ENCODE data around the gene TMEM119.
"Not testable (repeated sequence)": the region's sequence is repeated elsewhere in the genome, so short reads cannot be mapped to it uniquely, and the experiment has no call there.

TMEM119 gene

DNA sequence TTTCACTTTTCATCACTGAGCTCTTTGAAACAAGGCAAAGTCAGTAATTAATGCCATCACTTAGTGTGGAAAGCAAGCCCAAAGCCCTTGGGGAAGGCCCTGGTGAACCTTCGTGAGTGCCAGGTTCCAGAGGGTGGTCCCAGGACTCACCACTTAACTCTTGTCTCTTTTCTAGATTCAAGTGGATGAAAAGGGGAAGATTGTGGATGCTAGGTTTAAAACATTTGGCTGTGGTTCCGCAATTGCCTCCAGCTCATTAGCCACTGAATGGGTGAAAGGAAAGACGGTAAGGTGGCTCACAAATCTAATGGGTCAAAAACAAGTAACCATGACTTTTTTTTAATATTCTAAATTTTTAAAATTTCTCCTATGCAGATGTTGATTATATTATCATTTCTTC lies 32.7 kb downstream of the TMEM119 start:
- DNase-seq (ENCODE audit: low spot score): no peak

DNA sequence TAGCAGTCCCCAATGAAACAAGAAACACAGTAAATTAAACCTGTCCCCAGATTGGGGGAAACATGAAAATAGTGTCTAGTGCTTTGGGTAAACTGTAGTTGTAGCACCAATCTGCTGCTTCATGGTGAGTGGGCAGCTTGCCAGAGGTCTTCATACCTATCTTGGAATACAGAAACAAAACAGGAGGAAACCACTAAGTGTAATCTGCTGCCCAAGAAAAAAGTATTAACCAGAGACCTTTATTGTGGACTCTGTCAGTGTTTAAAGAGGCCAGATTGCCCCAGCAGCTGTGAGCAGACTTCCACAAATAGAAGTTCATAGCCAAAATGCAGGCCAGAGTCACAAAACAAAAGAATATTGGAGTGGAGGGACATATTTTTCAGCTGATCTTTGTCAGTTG lies 33.2 kb downstream of the TMEM119 start:
- no peak for DNase-seq (ENCODE audit: low spot score)

- no peak for DNase-seq (ENCODE audit: low spot score)
These were observed 34.1 kb downstream of the TMEM119 start for GRCh38 chr12:108563804-108564151.

GRCh38 chr12:108563136-108563803 lies 34.6 kb downstream of the TMEM119 start:
- peak; percentile 89 for DNase-seq (ENCODE audit: low spot score)

- DNase-seq (ENCODE audit: low spot score): peak; percentile 99
These were observed 35.3 kb downstream of the TMEM119 start, which contains the start of gene ISCU for GRCh38 chr12:108562348-108563135. ISCU (plus strand) TSS chr12:108562596; CDS start chr12:108562623, 27 bp downstream.

DNA sequence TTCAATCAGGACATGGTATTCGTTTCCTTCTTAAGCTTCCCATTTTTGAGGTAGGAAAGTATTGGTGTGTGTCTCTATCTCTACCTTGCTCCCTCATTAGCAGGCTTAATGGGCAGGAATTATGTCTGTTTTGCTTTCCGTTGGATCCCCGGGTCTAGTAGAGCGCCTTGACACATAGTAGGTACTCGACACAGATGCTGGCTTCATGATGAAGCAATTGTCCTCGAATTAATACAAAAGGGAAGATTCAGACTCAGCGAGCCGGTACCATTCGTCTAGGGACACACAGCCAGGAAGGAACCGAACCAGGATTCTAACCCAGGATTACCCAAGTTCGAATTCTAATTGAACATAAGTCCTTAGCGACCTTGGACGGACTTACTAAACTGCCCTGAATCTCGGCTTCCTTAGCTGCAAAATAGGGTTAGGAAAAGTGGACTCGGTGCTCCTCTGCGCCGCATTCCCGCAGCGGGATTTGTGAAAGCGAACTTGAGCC lies 36.0 kb downstream of the TMEM119 start:
- no peak for DNase-seq (ENCODE audit: low spot score)

- DNase-seq (ENCODE audit: low spot score): peak; percentile 96
These were observed 36.8 kb downstream of the TMEM119 start, which contains the start of gene SART3 for GRCh38 chr12:108560752-108561719. SART3 (minus strand) TSS chr12:108561173; CDS start chr12:108561154, 19 bp downstream.

GRCh38 chr12:108560321-108560721 lies 37.6 kb downstream of the TMEM119 start:
- DNase-seq (ENCODE audit: low spot score): no peak

- no peak for DNase-seq (ENCODE audit: low spot score)
These were observed 38.1 kb downstream of the TMEM119 start for GRCh38 chr12:108559748-108560147.

DNA sequence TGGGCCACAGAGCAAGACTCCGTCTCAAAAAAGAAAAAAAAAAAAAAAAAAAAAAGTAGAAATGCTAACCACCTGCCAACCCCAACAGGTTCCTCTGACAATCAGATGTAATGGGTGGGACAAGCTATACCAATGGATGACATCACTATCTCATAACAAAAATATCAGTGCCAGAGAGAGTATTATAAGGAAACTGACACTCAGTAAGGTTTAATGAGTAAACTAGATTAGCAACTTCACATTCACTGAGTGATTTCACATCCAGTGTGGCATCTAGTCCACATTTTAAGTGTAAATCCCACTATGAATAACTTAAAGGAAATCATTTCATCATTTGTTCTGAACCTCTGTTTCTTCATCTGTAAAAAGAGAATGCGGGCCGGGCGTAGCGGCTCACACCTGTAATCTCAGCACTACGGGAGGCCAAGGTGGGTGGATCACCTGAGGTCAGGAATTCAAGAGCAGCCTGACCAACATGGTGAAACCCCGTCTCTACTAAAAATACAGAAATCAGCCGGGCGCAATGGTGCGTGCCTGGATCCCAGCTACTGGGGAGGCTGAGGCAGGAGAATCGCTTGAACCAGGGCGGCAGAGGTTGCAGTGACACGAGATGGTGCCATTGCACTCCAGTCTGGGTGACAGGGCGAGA lies 38.8 kb downstream of the TMEM119 start:
- DNase-seq (ENCODE audit: low spot score): no peak

DNA sequence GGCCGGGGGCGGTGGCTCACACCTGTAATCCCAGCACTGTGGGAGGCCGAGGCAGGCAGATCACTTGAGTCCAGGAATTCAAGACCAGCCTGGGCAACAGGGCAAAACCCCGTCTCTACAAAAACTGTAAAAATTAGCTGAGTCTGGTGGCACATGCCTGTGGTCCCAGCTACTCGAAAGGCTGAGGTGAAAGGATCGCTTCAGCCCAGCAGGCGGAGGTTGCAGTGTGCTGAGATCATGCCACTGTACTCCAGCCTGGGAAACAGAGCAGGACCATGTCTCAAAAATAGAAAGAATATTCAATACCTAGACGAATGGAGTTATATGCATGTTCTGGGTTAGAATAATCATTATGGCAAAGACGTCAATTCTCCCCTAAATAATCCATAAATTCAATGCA lies 42.5 kb downstream of the TMEM119 start:
- not testable (repeated sequence) for DNase-seq (ENCODE audit: low spot score)

DNA sequence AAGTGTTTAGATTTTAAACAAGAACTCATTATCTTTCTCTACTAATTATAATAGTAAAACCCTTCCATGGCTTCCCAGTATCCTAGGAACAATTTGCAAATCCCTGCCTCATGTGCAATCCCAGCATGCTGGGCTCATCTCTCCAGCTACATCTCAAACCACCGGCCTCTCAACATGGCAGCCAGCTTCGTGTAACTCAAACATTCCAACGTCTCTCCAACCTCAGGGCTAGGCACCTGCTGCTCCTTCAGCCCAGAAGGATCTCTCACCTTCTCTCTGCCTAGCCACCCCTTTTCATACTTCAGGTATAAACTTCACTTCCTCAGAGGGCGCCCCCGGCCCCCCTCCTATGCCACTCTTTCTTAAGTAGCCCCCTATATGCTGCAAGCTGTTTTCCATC lies 44.1 kb downstream of the TMEM119 start:
- no peak for DNase-seq (ENCODE audit: low spot score)

DNA sequence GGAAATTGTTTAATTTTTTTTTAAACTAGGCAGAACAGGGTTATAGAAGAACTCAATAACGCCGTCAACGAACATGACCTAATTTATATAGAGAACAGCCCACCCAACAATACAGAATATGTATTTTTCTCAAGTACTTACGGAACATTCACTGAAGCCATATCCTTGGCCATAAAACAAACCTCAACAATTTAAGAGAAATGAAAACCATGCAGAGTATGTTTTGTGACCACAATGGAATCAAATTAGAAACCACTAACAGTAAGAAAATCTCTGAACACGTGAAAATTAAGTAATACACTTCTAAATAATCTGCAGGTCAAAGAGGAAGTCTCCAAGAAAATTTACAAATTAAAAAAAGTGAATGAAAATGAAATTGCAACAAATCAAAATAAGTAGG lies 46.3 kb downstream of the TMEM119 start:
- no peak for DNase-seq (ENCODE audit: low spot score)

- DNase-seq (ENCODE audit: low spot score): no peak
These were observed 48.8 kb downstream of the TMEM119 start for GRCh38 chr12:108548954-108549521.

DNA sequence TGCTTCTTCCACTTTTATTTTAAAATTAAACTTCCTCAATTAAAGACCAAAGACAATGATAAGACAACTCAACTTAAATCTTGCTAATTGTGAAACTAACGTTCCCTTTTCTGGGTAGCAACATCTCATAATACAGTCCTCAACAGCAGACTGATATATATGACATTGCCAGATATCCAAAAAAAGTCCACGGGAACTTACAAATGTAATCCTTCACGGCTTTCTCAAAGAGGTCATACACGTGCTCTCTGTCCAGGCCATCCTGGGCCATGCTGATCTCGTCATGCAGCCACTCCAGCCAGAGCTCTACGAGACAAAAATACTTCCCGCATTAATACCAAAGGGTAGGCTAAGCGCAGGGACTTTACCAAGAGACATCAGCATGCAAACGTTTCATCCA lies 50.2 kb downstream of the TMEM119 start:
- DNase-seq (ENCODE audit: low spot score): no peak

- no peak for DNase-seq (ENCODE audit: low spot score)
These were observed 54.2 kb downstream of the TMEM119 start for GRCh38 chr12:108543652-108544051.

GRCh38 chr12:108542320-108542719 lies 55.6 kb downstream of the TMEM119 start:
- no peak for DNase-seq (ENCODE audit: low spot score)
